ENCODE data around the gene GINM1.

The GINM1 gene

DNA sequence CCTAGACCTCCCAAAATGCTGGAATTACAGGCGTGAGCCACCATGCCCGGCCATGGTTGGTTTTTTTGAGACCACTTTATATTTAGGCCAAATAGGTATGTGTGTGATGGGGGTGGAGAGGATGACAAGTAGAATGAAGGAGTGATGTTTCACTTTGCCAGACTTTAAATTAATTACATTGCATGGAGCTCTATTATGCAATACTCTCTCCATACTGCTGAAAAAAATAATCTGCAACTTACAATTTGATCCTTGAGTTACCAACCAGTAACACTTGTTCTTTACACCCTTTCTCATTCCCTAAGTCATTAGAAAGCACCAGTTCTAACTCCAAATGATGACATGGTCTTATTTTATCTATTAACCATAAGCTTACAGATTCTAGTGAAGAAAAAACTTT is 26.8 kb downstream of the GINM1 start:
- no peak overlapping the region for H3K27ac ChIP-seq (ENCODE audit: low read depth, low read length)
- no peaks in the 10 kb centered on the region for H3K9me3 ChIP-seq (ENCODE audit: control insufficient read depth in 1 of 2, low read length in 2 of 2)
- H3K9ac ChIP-seq (ENCODE audit: low read depth in 1 of 2, low read length in 2 of 2) = no peak overlapping the region
- H3K36me3 ChIP-seq (ENCODE audit: control insufficient read depth in 1 of 2, insufficient read depth in 2 of 2, low read length in 2 of 2) = peaks cover 8 to 49% of the 10 kb centered on the region in 2 donors
- no peaks in the 10 kb centered on the region for H3K27me3 ChIP-seq (ENCODE audit: control insufficient read depth in 1 of 2, insufficient read depth in 2 of 2, low read length in 2 of 2)
- no peaks in the 10 kb centered on the region for H3K4me1 ChIP-seq (ENCODE audit: control insufficient read depth in 1 of 2, insufficient read depth in 2 of 2, low read length in 2 of 2)
- no peak overlapping the region for H3K4me3 ChIP-seq (ENCODE audit: low read depth in 1 of 2, low read length in 2 of 2)

DNA sequence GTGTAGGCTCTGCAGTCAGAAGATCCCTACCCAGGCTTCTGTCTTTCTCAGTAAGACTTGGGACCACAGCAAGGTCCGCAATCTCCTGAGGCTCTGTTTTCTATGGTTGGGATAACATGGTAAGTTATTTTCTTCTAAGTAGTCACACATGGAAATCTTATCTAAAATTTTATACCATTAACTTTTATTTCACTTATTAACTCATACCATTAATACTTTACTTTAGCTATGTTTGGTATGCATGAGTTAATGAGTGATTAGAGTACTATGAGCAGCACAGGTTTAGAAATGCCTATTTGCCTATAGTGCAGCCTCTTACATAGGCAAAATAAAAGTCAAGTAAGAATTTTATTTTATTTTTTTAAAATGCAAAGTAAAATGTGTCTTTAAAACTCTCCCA is 27.2 kb downstream of the GINM1 start:
- H3K27me3 ChIP-seq (ENCODE audit: control insufficient read depth in 1 of 2, insufficient read depth in 2 of 2, low read length in 2 of 2) = no peaks in the 10 kb centered on the region
- no peak overlapping the region for H3K4me3 ChIP-seq (ENCODE audit: low read depth in 1 of 2, low read length in 2 of 2)
- no peaks in the 10 kb centered on the region for H3K4me1 ChIP-seq (ENCODE audit: control insufficient read depth in 1 of 2, insufficient read depth in 2 of 2, low read length in 2 of 2)
- H3K27ac ChIP-seq (ENCODE audit: low read depth, low read length) = no peak overlapping the region
- peaks cover 10 to 50% of the 10 kb centered on the region in 2 donors for H3K36me3 ChIP-seq (ENCODE audit: control insufficient read depth in 1 of 2, insufficient read depth in 2 of 2, low read length in 2 of 2)
- no peaks in the 10 kb centered on the region for H3K9me3 ChIP-seq (ENCODE audit: control insufficient read depth in 1 of 2, low read length in 2 of 2)
- no peak overlapping the region for H3K9ac ChIP-seq (ENCODE audit: low read depth in 1 of 2, low read length in 2 of 2)

GRCh38 chr6:149600508-149600907 is 34.3 kb downstream of the GINM1 start:
- Histone ChIP-seq H3K36me3 (ENCODE audit: control insufficient read depth in 1 of 2, insufficient read depth in 2 of 2, low read length in 2 of 2) (peaks cover 14 to 39% of the 10 kb centered on the region in 2 donors), H3K27me3 (ENCODE audit: control insufficient read depth in 1 of 2, insufficient read depth in 2 of 2, low read length in 2 of 2) (no peaks in the 10 kb centered on the region), H3K9ac (ENCODE audit: low read depth in 1 of 2, low read length in 2 of 2) (no peak overlapping the region), H3K27ac (ENCODE audit: low read depth, low read length) (no peak overlapping the region), H3K9me3 (ENCODE audit: control insufficient read depth in 1 of 2, low read length in 2 of 2) (no peaks in the 10 kb centered on the region), H3K4me3 (ENCODE audit: low read depth in 1 of 2, low read length in 2 of 2) (no peak overlapping the region), H3K4me1 (ENCODE audit: control insufficient read depth in 1 of 2, insufficient read depth in 2 of 2, low read length in 2 of 2) (no peaks in the 10 kb centered on the region)

DNA sequence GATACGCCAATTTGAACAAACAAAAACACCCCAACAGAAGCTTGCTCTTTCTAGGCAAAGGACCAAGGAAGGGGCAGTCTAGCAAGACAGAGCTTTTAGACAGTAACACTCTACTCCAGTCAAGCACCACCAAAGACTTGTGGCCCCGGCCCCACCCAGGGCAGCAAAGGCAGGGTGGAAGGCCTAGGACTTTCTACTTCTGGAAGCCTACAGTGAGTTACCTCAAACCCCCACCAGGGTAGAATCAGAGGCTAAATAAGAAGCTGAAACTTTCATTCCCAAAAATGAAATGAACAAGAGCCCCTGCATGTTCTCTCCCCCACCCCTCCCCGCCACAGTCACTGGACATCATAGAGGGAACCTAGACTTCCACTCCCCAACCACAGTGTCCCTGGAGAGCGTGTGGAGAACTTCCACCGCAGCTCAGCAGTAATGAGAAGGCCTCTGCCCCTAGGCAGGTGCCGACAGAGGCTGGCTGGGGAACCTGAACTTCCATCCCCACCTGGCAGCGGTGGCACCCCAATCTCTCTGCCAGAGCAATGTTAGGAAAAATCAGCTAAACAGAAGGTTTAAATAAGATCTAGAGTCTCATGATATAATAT is 42.3 kb downstream of the GINM1 start:
- no peak overlapping the region for H3K9ac ChIP-seq (ENCODE audit: low read depth in 1 of 2, low read length in 2 of 2)
- no peaks in the 10 kb centered on the region for H3K27me3 ChIP-seq (ENCODE audit: control insufficient read depth in 1 of 2, insufficient read depth in 2 of 2, low read length in 2 of 2)
- no peaks in the 10 kb centered on the region for H3K4me1 ChIP-seq (ENCODE audit: control insufficient read depth in 1 of 2, insufficient read depth in 2 of 2, low read length in 2 of 2)
- no peak overlapping the region for H3K4me3 ChIP-seq (ENCODE audit: low read depth in 1 of 2, low read length in 2 of 2)
- H3K27ac ChIP-seq (ENCODE audit: low read depth, low read length) = no peak overlapping the region
- peaks cover 2 to 9% of the 10 kb centered on the region in 2 donors for H3K36me3 ChIP-seq (ENCODE audit: control insufficient read depth in 1 of 2, insufficient read depth in 2 of 2, low read length in 2 of 2)
- H3K9me3 ChIP-seq (ENCODE audit: control insufficient read depth in 1 of 2, low read length in 2 of 2) = peaks cover 0 to 4% of the 10 kb centered on the region in 2 donors

- Histone ChIP-seq H3K27ac (ENCODE audit: low read depth, low read length) (no peak overlapping the region), H3K9ac (ENCODE audit: low read depth in 1 of 2, low read length in 2 of 2) (no peak overlapping the region), H3K27me3 (ENCODE audit: control insufficient read depth in 1 of 2, insufficient read depth in 2 of 2, low read length in 2 of 2) (no peaks in the 10 kb centered on the region), H3K4me1 (ENCODE audit: control insufficient read depth in 1 of 2, insufficient read depth in 2 of 2, low read length in 2 of 2) (no peaks in the 10 kb centered on the region), H3K36me3 (ENCODE audit: control insufficient read depth in 1 of 2, insufficient read depth in 2 of 2, low read length in 2 of 2) (peaks cover 11 to 14% of the 10 kb centered on the region in 2 donors), H3K9me3 (ENCODE audit: control insufficient read depth in 1 of 2, low read length in 2 of 2) (peaks cover 2 to 8% of the 10 kb centered on the region in 2 donors), H3K4me3 (ENCODE audit: low read depth in 1 of 2, low read length in 2 of 2) (no peak overlapping the region)
Observed at GRCh38 chr6:149614337-149614736, 48.2 kb downstream of the GINM1 start.

GRCh38 chr6:149615805-149616204 is 49.6 kb downstream of the GINM1 start:
- H3K36me3 ChIP-seq (ENCODE audit: control insufficient read depth in 1 of 2, insufficient read depth in 2 of 2, low read length in 2 of 2) = peaks cover 11 to 20% of the 10 kb centered on the region in 2 donors
- H3K4me3 ChIP-seq (ENCODE audit: low read depth in 1 of 2, low read length in 2 of 2) = no peak overlapping the region
- H3K9ac ChIP-seq (ENCODE audit: low read depth in 1 of 2, low read length in 2 of 2) = no peak overlapping the region
- H3K27me3 ChIP-seq (ENCODE audit: control insufficient read depth in 1 of 2, insufficient read depth in 2 of 2, low read length in 2 of 2) = no peaks in the 10 kb centered on the region
- H3K4me1 ChIP-seq (ENCODE audit: control insufficient read depth in 1 of 2, insufficient read depth in 2 of 2, low read length in 2 of 2) = no peaks in the 10 kb centered on the region
- peaks cover 2 to 8% of the 10 kb centered on the region in 2 donors for H3K9me3 ChIP-seq (ENCODE audit: control insufficient read depth in 1 of 2, low read length in 2 of 2)
- no peak overlapping the region for H3K27ac ChIP-seq (ENCODE audit: low read depth, low read length)

DNA sequence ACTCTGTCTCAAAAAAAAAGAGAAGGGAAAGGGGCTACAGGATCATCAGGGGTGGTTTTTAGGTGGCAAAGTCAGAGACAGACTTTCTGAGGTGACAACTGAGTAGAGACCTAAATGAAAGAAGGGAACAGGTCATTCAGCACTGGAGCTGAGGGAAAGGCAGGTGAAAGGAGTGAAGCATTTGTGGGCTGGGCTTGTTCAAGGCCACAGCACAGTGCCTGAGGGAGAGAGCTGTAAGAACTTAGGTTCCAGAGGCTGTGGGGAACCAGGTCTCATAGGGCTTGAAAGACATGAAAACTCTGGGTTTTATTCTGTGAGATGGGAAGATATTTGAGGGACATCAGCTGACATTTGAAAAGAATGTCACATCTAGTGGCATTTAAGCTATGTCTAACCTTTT is 61.5 kb downstream of the GINM1 start:
- H3K9ac ChIP-seq (ENCODE audit: low read depth in 1 of 2, low read length in 2 of 2) = no peak overlapping the region
- H3K27ac ChIP-seq (ENCODE audit: low read depth, low read length) = no peak overlapping the region
- no peaks in the 10 kb centered on the region for H3K9me3 ChIP-seq (ENCODE audit: control insufficient read depth in 1 of 2, low read length in 2 of 2)
- peaks cover 4 to 18% of the 10 kb centered on the region in 2 donors for H3K36me3 ChIP-seq (ENCODE audit: control insufficient read depth in 1 of 2, insufficient read depth in 2 of 2, low read length in 2 of 2)
- H3K4me1 ChIP-seq (ENCODE audit: control insufficient read depth in 1 of 2, insufficient read depth in 2 of 2, low read length in 2 of 2) = no peaks in the 10 kb centered on the region
- no peak overlapping the region for H3K4me3 ChIP-seq (ENCODE audit: low read depth in 1 of 2, low read length in 2 of 2)
- no peaks in the 10 kb centered on the region for H3K27me3 ChIP-seq (ENCODE audit: control insufficient read depth in 1 of 2, insufficient read depth in 2 of 2, low read length in 2 of 2)

- H3K9ac ChIP-seq (ENCODE audit: low read depth in 1 of 2, low read length in 2 of 2) = no peak overlapping the region
- no peaks in the 10 kb centered on the region for H3K9me3 ChIP-seq (ENCODE audit: control insufficient read depth in 1 of 2, low read length in 2 of 2)
- peaks cover 0 to 12% of the 10 kb centered on the region in 2 donors for H3K36me3 ChIP-seq (ENCODE audit: control insufficient read depth in 1 of 2, insufficient read depth in 2 of 2, low read length in 2 of 2)
- H3K27ac ChIP-seq (ENCODE audit: low read depth, low read length) = no peak overlapping the region
- no peak overlapping the region for H3K4me3 ChIP-seq (ENCODE audit: low read depth in 1 of 2, low read length in 2 of 2)
- no peaks in the 10 kb centered on the region for H3K4me1 ChIP-seq (ENCODE audit: control insufficient read depth in 1 of 2, insufficient read depth in 2 of 2, low read length in 2 of 2)
- no peaks in the 10 kb centered on the region for H3K27me3 ChIP-seq (ENCODE audit: control insufficient read depth in 1 of 2, insufficient read depth in 2 of 2, low read length in 2 of 2)
Observed at GRCh38 chr6:149628875-149629510, 62.8 kb downstream of the GINM1 start.

- H3K9me3 ChIP-seq (ENCODE audit: control insufficient read depth in 1 of 2, low read length in 2 of 2) = no peaks in the 10 kb centered on the region
- no peaks in the 10 kb centered on the region for H3K27me3 ChIP-seq (ENCODE audit: control insufficient read depth in 1 of 2, insufficient read depth in 2 of 2, low read length in 2 of 2)
- no peak overlapping the region for H3K4me3 ChIP-seq (ENCODE audit: low read depth in 1 of 2, low read length in 2 of 2)
- no peak overlapping the region for H3K9ac ChIP-seq (ENCODE audit: low read depth in 1 of 2, low read length in 2 of 2)
- H3K36me3 ChIP-seq (ENCODE audit: control insufficient read depth in 1 of 2, insufficient read depth in 2 of 2, low read length in 2 of 2) = peaks cover 0 to under 1% of the 10 kb centered on the region in 2 donors
- no peak overlapping the region for H3K27ac ChIP-seq (ENCODE audit: low read depth, low read length)
- H3K4me1 ChIP-seq (ENCODE audit: control insufficient read depth in 1 of 2, insufficient read depth in 2 of 2, low read length in 2 of 2) = no peaks in the 10 kb centered on the region
Observed at GRCh38 chr6:149634315-149634714, 68.1 kb downstream of the GINM1 start.

DNA sequence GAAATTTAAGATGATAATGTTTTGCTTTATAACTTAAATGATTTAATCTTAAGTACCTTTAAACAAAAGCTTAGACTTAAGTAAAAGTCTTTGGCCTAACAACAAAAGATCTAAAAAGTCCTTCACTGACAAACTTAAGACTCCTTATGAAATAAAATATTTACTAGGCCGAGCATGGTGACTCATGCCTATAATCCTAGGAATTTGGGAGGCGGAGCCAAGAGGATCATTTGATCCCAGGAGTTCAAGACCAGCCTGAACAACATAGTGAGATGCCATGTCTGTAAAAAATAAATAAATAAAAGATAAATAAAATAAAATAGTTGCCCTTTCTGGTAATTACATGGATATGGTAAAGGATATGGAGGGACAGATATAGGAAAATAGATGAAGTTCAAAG is 69.9 kb downstream of the GINM1 start:
- Histone ChIP-seq H3K9me3 (ENCODE audit: control insufficient read depth in 1 of 2, low read length in 2 of 2) (no peaks in the 10 kb centered on the region), H3K27me3 (ENCODE audit: control insufficient read depth in 1 of 2, insufficient read depth in 2 of 2, low read length in 2 of 2) (no peaks in the 10 kb centered on the region), H3K4me3 (ENCODE audit: low read depth in 1 of 2, low read length in 2 of 2) (no peak overlapping the region), H3K4me1 (ENCODE audit: control insufficient read depth in 1 of 2, insufficient read depth in 2 of 2, low read length in 2 of 2) (no peaks in the 10 kb centered on the region), H3K27ac (ENCODE audit: low read depth, low read length) (no peak overlapping the region), H3K9ac (ENCODE audit: low read depth in 1 of 2, low read length in 2 of 2) (no peak overlapping the region), H3K36me3 (ENCODE audit: control insufficient read depth in 1 of 2, insufficient read depth in 2 of 2, low read length in 2 of 2) (no peaks in the 10 kb centered on the region)

Data from duodenal mucosa (tissue), 2 donors.